Immature natural killer cell (primary cell): ENCODE measurements around the gene LITAFD. TPM values are rescaled to one million over a fixed set of nuclear protein-coding genes. Genes with fewer than 3 reads are reported as not detected.

Experiments used
- DNase-seq, 3 donors: peaks; one replicate each; pipeline ENCODE4 v3.0.0; 2022; ENCODE audit warnings: mixed read lengths in 1 of 3
- H3K27ac Mint-ChIP-seq, 6 donors: one replicate each; pipeline ENCODE4 v1.8.0; 2020; ENCODE audit warnings: mixed read lengths in 6 of 6, mild to moderate bottlenecking in 5 of 6, inconsistent platforms in 4 of 6, moderate library complexity in 3 of 6
- H3K27me3 Mint-ChIP-seq, 3 donors: one replicate each; pipeline ENCODE4 v1.8.0; 2020 to 2021; ENCODE audit warnings: low read depth in 3 of 3, mild to moderate bottlenecking in 3 of 3, mixed read lengths in 3 of 3, moderate library complexity in 3 of 3, inconsistent platforms in 1 of 3
- H3K36me3 Mint-ChIP-seq, 3 donors: one replicate each; pipeline ENCODE4 v1.8.0; 2020; ENCODE audit warnings: mixed read lengths in 3 of 3, inconsistent platforms in 2 of 3, mild to moderate bottlenecking in 2 of 3
- H3K4me1 Mint-ChIP-seq, 2 donors: one replicate each; pipeline ENCODE4 v1.8.0; 2020; ENCODE audit warnings: inconsistent platforms in 2 of 2, mild to moderate bottlenecking in 2 of 2, mixed read lengths in 2 of 2, moderate library complexity in 1 of 2
- H3K4me3 Mint-ChIP-seq, 5 donors: one replicate each; pipeline ENCODE4 v1.8.0; 2020; ENCODE audit warnings: mild to moderate bottlenecking in 5 of 5, mixed read lengths in 5 of 5, inconsistent platforms in 3 of 5, moderate library complexity in 3 of 5
- H3K9me3 Mint-ChIP-seq, 6 donors: one replicate each; pipeline ENCODE4 v1.8.0; 2020; ENCODE audit warnings: mild to moderate bottlenecking in 6 of 6, mixed read lengths in 6 of 6, inconsistent platforms in 4 of 6, moderate library complexity in 3 of 6
- polyA plus RNA-seq, 3 donors: library from polyadenylated mRNA; unstranded; fragments of 300-500 nt; fragmentation: Illumina TruSeq; gene quantifications; one replicate each; pipeline ENCODE4 v1.2.3, GENCODE V29; 2021

The LITAFD gene
- polyA plus RNA-seq, 3 donors from 2014 or later = not detected

- Mint-ChIP-seq H3K36me3 (peaks cover 0 to 2% (median 0%) of the 10 kb centered on the region in 3 donors), H3K4me1 (peaks cover 79 to 95% of the 10 kb centered on the region in 2 donors), H3K27ac (peak overlapping the region in 1 of 6 donors; percentile 39), H3K27me3 (peaks cover 0 to 6% (median 3%) of the 10 kb centered on the region in 3 donors), H3K4me3 (peak overlapping the region in 1 of 5 donors; percentile 55), H3K9me3 (no peaks in the 10 kb centered on the region)
- no peak for DNase-seq
Observed at GRCh38 chr16:8934601-8935000, 52.5 kb downstream of the LITAFD start.

Other genes with a start within 250 kb of the LITAFD start
- gene ABAT, start 207.7 kb upstream of the LITAFD start, polyA plus RNA-seq = 1 to 10 TPM in 2 of 3 donors, not detected in 1; 1.9 to 5.4 TPM
- 1 to 10 TPM; 6.1 to 8.3 (median 7.0) TPM for gene TMEM186, start 84.7 kb upstream of the LITAFD start, polyA plus RNA-seq
- gene PMM2, start 84.5 kb upstream of the LITAFD start, polyA plus RNA-seq = 10 to 100 TPM; 11.2 to 28.9 (median 15.1) TPM
- 10 to 100 TPM; 83.0 to 96.8 (median 92.9) TPM for gene CARHSP1, start 13.3 kb upstream of the LITAFD start, polyA plus RNA-seq
- gene USP7, start 81.6 kb downstream of the LITAFD start, polyA plus RNA-seq = 10 to 100 TPM in 2 of 3 donors, 1 to 10 TPM in 1; 4.4 to 11.9 (median 10.2) TPM
- 10 to 100 TPM in 1 of 3 donors, 1 to 10 TPM in 2; 4.9 to 20.2 (median 6.1) TPM for gene HAPSTR1, start 209.3 kb downstream of the LITAFD start, polyA plus RNA-seq